PC-9 (cell line): ENCODE data around the gene CDC42EP3. TPM values are rescaled to one million over a fixed set of nuclear protein-coding genes. Genes with fewer than 3 reads are reported as not detected.

Source experiments
- BruUV-seq: library from RNA; stranded (reverse); fragments of 400-500 nt; replicated peaks from 2 replicates; lab custom pipeline; 2021; lab: Mats Ljungman, UMichigan
- CTCF ChIA-PET: fragments of 300-600 bp; sonication (Branson Sonifier 250); formaldehyde crosslinking; loops from one replicate; lab custom pipeline; 2022; ENCODE audit warnings: antibody characterized with exemption; lab: Charles Lee
- POLR2A ChIA-PET: fragments of 300-600 bp; sonication (Branson Sonifier 250); formaldehyde crosslinking; loops from one replicate; lab custom pipeline; 2022; ENCODE audit warnings: antibody characterized with exemption; ENCODE audit not compliant: unreplicated experiment; lab: Charles Lee
- DNase-seq, 2 experiments: peaks; one replicate each; pipeline versions ENCODE4 v3.0.0 to v3.0.0-alpha.2; 2015 to 2022; ENCODE audit warnings: mixed read lengths in 1 of 2
- H2AFZ ChIP-seq: fragments of 200-600 bp; sonication (generic); 2 replicates; pipeline ENCODE4 v1.8.1; 2017; ENCODE audit warnings: antibody characterized with exemption
- H3F3A ChIP-seq: fragments of 200-600 bp; sonication (generic); 2 replicates; pipeline ENCODE4 v1.8.1; 2017; ENCODE audit warnings: antibody characterized with exemption, mild to moderate bottlenecking, low read depth; ENCODE audit not compliant: insufficient read depth
- H3K27ac ChIP-seq: fragments of 200-600 bp; sonication (generic); 2 replicates; pipeline ENCODE4 v1.6.1; 2016; ENCODE audit warnings: mixed run types
- H3K27me3 ChIP-seq: fragments of 200-600 bp; sonication (generic); 2 replicates; pipeline ENCODE4 v1.6.1; 2016; ENCODE audit warnings: low read depth, mixed run types; ENCODE audit not compliant: insufficient read depth
- H3K36me3 ChIP-seq: fragments of 200-600 bp; sonication (generic); 2 replicates; pipeline ENCODE4 v1.6.1; 2016; ENCODE audit warnings: low read depth, mixed run types
- H3K4me1 ChIP-seq: fragments of 200-600 bp; sonication (generic); replicated peaks from 2 replicates; pipeline ENCODE4 v1.6.1; 2016; ENCODE audit warnings: mixed run types; ENCODE audit not compliant: insufficient read depth
- H3K4me2 ChIP-seq: fragments of 200-600 bp; sonication (generic); 2 replicates; pipeline ENCODE4 v1.6.1; 2017; ENCODE audit warnings: mixed run types
- H3K4me3 ChIP-seq: fragments of 200-600 bp; sonication (generic); 2 replicates; pipeline ENCODE4 v1.6.1; 2016; ENCODE audit warnings: mixed run types
- H3K79me2 ChIP-seq: fragments of 200-600 bp; sonication (generic); 2 replicates; pipeline ENCODE4 v1.6.1; 2017; ENCODE audit warnings: low read depth, mixed run types
- H3K9me2 ChIP-seq: fragments of 200-600 bp; sonication (generic); 2 replicates; pipeline ENCODE4 v1.8.1; 2017; ENCODE audit warnings: mild to moderate bottlenecking; ENCODE audit not compliant: insufficient read depth
- H3K9me3 ChIP-seq: fragments of 200-600 bp; sonication (generic); 2 replicates; pipeline ENCODE4 v1.8.1; 2016; ENCODE audit warnings: low read depth; ENCODE audit not compliant: insufficient read depth
- H4K20me1 ChIP-seq: fragments of 200-600 bp; sonication (generic); 2 replicates; pipeline ENCODE4 v1.8.1; 2017; ENCODE audit not compliant: insufficient read depth
- EZH2 ChIP-seq: fragments of 200-600 bp; sonication (generic); IDR thresholded peaks from 2 replicates; pipeline ENCODE4 v1.8.0; 2017; ENCODE audit warnings: antibody characterized with exemption, low read depth
- intact Hi-C: fragments of 100-400 bp; cut with micrococcal nuclease; formaldehyde crosslinking; loops from one replicate; pipeline ENCODE4 v1.10.0; 2022; ENCODE audit not compliant: unreplicated experiment
- total RNA-seq: library from RNA; stranded (reverse); gene quantifications from 2 replicates; pipeline ENCODE4 v1.2.3, GENCODE V29; 2021
- TF ChIP-seq, protein P1 (sequence below): fragments of 200-600 bp; sonication (generic); conservative IDR thresholded peaks from 2 replicates; pipeline ENCODE4 v1.6.1; 2017; ENCODE audit warnings: mixed run types, antibody characterized with exemption, mild to moderate bottlenecking, moderate library complexity

CDC42EP3 gene
- total RNA-seq, 1 experiment from 2014 or later = 54.1 TPM

DNA sequence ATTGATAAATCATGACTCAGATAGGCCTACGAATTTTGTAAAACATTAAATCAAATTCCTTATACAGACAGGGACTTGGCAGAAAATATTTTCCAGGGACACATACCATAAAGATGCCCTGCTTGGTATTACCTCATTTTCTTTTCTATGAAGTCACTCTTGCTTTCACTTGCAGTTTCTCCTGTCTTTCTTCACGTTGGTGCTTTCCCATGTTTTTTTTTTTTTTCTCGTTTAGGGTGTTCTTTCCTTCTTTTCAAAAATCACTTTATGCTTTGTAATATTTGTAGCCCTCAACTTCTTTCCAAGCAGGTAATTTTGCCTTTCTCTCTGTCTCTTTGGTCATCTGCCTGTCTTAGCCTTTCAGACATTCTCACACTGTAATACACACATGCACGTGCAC lies 40.7 kb downstream of the CDC42EP3 start:
- BruUV-seq = no TSS peak
- no peaks in the 10 kb centered on the region for H3K27me3 ChIP-seq
- H3K79me2 ChIP-seq = no peaks in the 10 kb centered on the region
- no peak overlapping the region for H3K4me2 ChIP-seq
- H3K9me2 ChIP-seq = 0 out of 2 replicates have a peak, but pooled peaks cover 4% of the 10 kb centered on the region
- no peaks in the 10 kb centered on the region for H3K36me3 ChIP-seq
- 0 out of 2 replicates have a peak, but pooled peaks cover 3% of the 10 kb centered on the region for H3K9me3 ChIP-seq
- no peak overlapping the region for H3K4me3 ChIP-seq
- no peak overlapping the region for H2AFZ ChIP-seq
- DNase-seq = no peak
- ChIA-PET CTCF (no interaction called here), POLR2A (no interaction called here)
- H3K4me1 ChIP-seq = no peaks in the 10 kb centered on the region
- no peak for TF ChIP-seq EZH2
- H4K20me1 ChIP-seq = no peaks in the 10 kb centered on the region
- H3K27ac ChIP-seq = no peak overlapping the region
- no peaks in the 10 kb centered on the region for H3F3A ChIP-seq
- intact Hi-C loops = no loop called here

DNA sequence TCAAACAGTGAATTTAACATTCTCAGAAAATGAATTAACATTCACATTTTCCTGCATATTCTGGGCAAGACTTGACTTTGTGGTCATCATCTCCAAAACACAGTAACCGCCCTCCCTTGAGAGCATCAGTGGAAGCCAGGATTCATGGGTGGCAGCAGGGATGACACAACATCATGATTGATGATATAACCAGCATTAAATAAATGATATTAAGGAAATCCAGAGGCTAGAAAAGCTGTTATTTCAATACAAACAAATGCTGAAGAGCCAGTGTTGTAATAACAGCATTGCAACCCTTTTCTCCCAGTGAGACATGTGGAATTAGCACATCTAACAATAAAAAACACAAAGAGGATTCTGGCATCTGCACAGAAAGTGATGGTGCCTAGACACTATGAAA lies 41.1 kb downstream of the CDC42EP3 start:
- Histone ChIP-seq H4K20me1 (no peaks in the 10 kb centered on the region), H3K79me2 (no peaks in the 10 kb centered on the region), H3K4me3 (no peak overlapping the region), H3K27ac (no peak overlapping the region), H3K27me3 (no peaks in the 10 kb centered on the region), H3K9me3 (0 out of 2 replicates have a peak, but pooled peaks cover 3% of the 10 kb centered on the region), H3K36me3 (no peaks in the 10 kb centered on the region), H3K9me2 (0 out of 2 replicates have a peak, but pooled peaks cover 4% of the 10 kb centered on the region), H2AFZ (no peak overlapping the region), H3F3A (no peaks in the 10 kb centered on the region), H3K4me1 (no peaks in the 10 kb centered on the region), H3K4me2 (no peak overlapping the region)
- no peak for TF ChIP-seq EZH2
- TF ChIP-seq, protein P1, sequence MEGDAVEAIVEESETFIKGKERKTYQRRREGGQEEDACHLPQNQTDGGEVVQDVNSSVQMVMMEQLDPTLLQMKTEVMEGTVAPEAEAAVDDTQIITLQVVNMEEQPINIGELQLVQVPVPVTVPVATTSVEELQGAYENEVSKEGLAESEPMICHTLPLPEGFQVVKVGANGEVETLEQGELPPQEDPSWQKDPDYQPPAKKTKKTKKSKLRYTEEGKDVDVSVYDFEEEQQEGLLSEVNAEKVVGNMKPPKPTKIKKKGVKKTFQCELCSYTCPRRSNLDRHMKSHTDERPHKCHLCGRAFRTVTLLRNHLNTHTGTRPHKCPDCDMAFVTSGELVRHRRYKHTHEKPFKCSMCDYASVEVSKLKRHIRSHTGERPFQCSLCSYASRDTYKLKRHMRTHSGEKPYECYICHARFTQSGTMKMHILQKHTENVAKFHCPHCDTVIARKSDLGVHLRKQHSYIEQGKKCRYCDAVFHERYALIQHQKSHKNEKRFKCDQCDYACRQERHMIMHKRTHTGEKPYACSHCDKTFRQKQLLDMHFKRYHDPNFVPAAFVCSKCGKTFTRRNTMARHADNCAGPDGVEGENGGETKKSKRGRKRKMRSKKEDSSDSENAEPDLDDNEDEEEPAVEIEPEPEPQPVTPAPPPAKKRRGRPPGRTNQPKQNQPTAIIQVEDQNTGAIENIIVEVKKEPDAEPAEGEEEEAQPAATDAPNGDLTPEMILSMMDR = no peak
- ChIA-PET CTCF (no interaction called here), POLR2A (no interaction called here)
- intact Hi-C loops = no loop called here
- DNase-seq = no peak
- BruUV-seq = no TSS peak

DNA sequence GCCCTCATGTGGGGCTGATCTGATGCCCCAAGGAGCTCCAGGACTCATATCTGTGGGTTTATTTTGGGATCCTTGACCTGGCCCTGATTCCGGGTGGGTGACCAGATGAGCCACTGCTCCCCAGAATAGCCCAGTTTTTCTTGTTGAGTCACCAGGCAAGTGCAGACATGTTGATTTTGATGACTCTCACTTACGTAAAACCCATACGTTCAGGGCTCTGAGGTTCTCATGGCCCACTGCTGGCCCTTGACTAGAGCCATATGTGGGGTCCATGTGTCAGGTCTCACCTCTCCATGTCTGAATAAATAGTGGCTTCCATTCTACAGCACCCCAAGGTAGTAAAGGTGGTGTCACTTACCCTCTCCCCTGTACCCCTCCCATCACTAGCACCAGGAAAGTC lies 41.9 kb downstream of the CDC42EP3 start:
- Histone ChIP-seq H3F3A (no peaks in the 10 kb centered on the region), H3K4me3 (no peak overlapping the region), H4K20me1 (no peaks in the 10 kb centered on the region), H3K4me2 (no peak overlapping the region), H3K9me2 (0 out of 2 replicates have a peak, but pooled peaks cover 4% of the 10 kb centered on the region), H3K27ac (no peak overlapping the region), H3K27me3 (no peaks in the 10 kb centered on the region), H3K9me3 (0 out of 2 replicates have a peak, but pooled peaks cover 3% of the 10 kb centered on the region), H3K79me2 (no peaks in the 10 kb centered on the region), H2AFZ (no peak overlapping the region), H3K4me1 (no peaks in the 10 kb centered on the region), H3K36me3 (no peaks in the 10 kb centered on the region)
- CTCF ChIA-PET = no interaction called here
- POLR2A ChIA-PET = no interaction called here
- intact Hi-C loops = no loop called here
- no TSS peak for BruUV-seq
- no peak for TF ChIP-seq EZH2
- TF ChIP-seq, protein P1 = no peak
- DNase-seq = no peak

- TF ChIP-seq, protein P1 = no peak
- TF ChIP-seq EZH2 = no peak
- H3K9me2 ChIP-seq = no peaks in the 10 kb centered on the region
- no TSS peak for BruUV-seq
- H3K9me3 ChIP-seq = 0 out of 2 replicates have a peak, but pooled peaks cover 3% of the 10 kb centered on the region
- no peak overlapping the region for H3K4me2 ChIP-seq
- no peak overlapping the region for H3K27ac ChIP-seq
- no peaks in the 10 kb centered on the region for H3K27me3 ChIP-seq
- POLR2A ChIA-PET = no interaction called here
- no peak overlapping the region for H2AFZ ChIP-seq
- H4K20me1 ChIP-seq = no peaks in the 10 kb centered on the region
- H3F3A ChIP-seq = no peaks in the 10 kb centered on the region
- no peaks in the 10 kb centered on the region for H3K36me3 ChIP-seq
- H3K4me1 ChIP-seq = no peaks in the 10 kb centered on the region
- CTCF ChIA-PET = no interaction called here
- no peaks in the 10 kb centered on the region for H3K79me2 ChIP-seq
- no peak overlapping the region for H3K4me3 ChIP-seq
- no peak for DNase-seq
- intact Hi-C loops = no loop called here
Measured at GRCh38 chr2:37627710-37628109, 43.7 kb downstream of the CDC42EP3 start.
